Spleen (tissue), 11 donors: ENCODE measurements around the gene RORB. TPM values are rescaled to one million over a fixed set of nuclear protein-coding genes. Genes with fewer than 3 reads are reported as not detected.
A peak's percentile ranks its signal among the peaks of the same experiment; 100 is the strongest.

ENCODE experiments used
- DNase-seq: peaks from one replicate; pipeline ENCODE4 v3.0.0-alpha.2; 2020
- H3K27ac ChIP-seq, 8 donors: fragments of 200-600 bp; sonication (generic) in 7 of 8; 1 replicate in 4 of 8; 2 replicates in 4 of 8; pipeline versions ENCODE4 v1.5.0 to v1.8.0; 2016 to 2021; ENCODE audit warnings: inconsistent platforms in 4 of 8, mild to moderate bottlenecking in 4 of 8, moderate library complexity in 1 of 8
- H3K27me3 ChIP-seq, 7 donors: fragments of 200-600 bp; sonication (generic) in 6 of 7; replicated peaks in 1 of 7; 1 replicate in 4 of 7; 2 replicates in 3 of 7; pipeline versions ENCODE4 v1.5.0 to v1.8.0; 2016 to 2021; ENCODE audit warnings: inconsistent platforms in 3 of 7, mild to moderate bottlenecking in 1 of 7
- H3K36me3 ChIP-seq, 6 donors: fragments of 200-600 bp; sonication (generic) in 5 of 6; 1 replicate in 4 of 6; 2 replicates in 2 of 6; pipeline versions ENCODE4 v1.5.0 to v1.8.0; 2016 to 2021; ENCODE audit warnings: inconsistent platforms in 2 of 6
- H3K4me1 ChIP-seq, 6 donors: fragments of 200-600 bp; sonication (generic) in 5 of 6; 1 replicate in 3 of 6; 2 replicates in 3 of 6; pipeline versions ENCODE4 v1.5.0 to v1.8.0; 2016 to 2021; ENCODE audit warnings: inconsistent platforms in 3 of 6
- H3K4me3 ChIP-seq, 8 donors: fragments of 200-600 bp; sonication (generic) in 7 of 8; 1 replicate in 4 of 8; 2 replicates in 4 of 8; pipeline versions ENCODE4 v1.5.0 to v1.8.0; 2016 to 2021; ENCODE audit warnings: inconsistent platforms in 4 of 8, mild to moderate bottlenecking in 4 of 8, moderate library complexity in 2 of 8
- H3K9me3 ChIP-seq, 8 donors: fragments of 200-600 bp; sonication (generic) in 7 of 8; 1 replicate in 4 of 8; 2 replicates in 4 of 8; pipeline versions ENCODE4 v1.5.0 to v1.8.0; 2016 to 2021; ENCODE audit warnings: inconsistent platforms in 4 of 8
- CTCF ChIP-seq, 11 experiments: fragments of 200-600 bp in 7 of 11; fragments of 450-650 bp in 4 of 11; sonication (generic) in 4 of 11; IDR thresholded peaks in 8 of 11; conservative IDR thresholded peaks in 3 of 11; 1 replicate in 7 of 11; 2 replicates in 4 of 11; pipeline versions ENCODE4 v1.4.0 to v1.8.0; 2016 to 2021; ENCODE audit warnings: antibody characterized with exemption in 11 of 11, inconsistent platforms in 4 of 11, mild to moderate bottlenecking in 1 of 11
- POLR2A ChIP-seq, 3 donors: fragments of 450-650 bp; IDR thresholded peaks; one replicate each; pipeline ENCODE4 v1.5.1; 2017; ENCODE audit warnings: antibody characterized with exemption in 3 of 3, mild to moderate bottlenecking in 1 of 3
- POLR2AphosphoS5 ChIP-seq, 3 donors: sonication (generic); formaldehyde crosslinking; IDR thresholded peaks; one replicate each; pipeline ENCODE4 v1.5.1; 2017; ENCODE audit warnings: antibody characterized with exemption in 3 of 3
- WGBS, 5 donors: extraction: QIAGEN DNeasy Blood & Tissue Kit in 3 of 5; methylation state at CpG; one replicate each; pipeline versions ENCODE4 v1.1.5 to v1.1.7; 2013 to 2018; 5-methylcytosine and 5-hydroxymethylcytosine counted together
- intact Hi-C: fragments of 100-400 bp; cut with DNase I; formaldehyde crosslinking; loops from one replicate; pipeline ENCODE4 v1.15.0; 2023; ENCODE audit warnings: low total_unique reads
- polyA plus RNA-seq, 3 donors: library from polyadenylated mRNA; stranded (reverse); fragments of 200-250 nt; gene quantifications; one replicate each; pipeline ENCODE4 v1.2.1, GENCODE V29; 2013
- total RNA-seq, 7 donors: library from RNA; depleted of rRNA in 3 of 7; stranded (reverse); fragments of >200 nt in 3 of 7; fragmentation: NEBNext Ultra II Directional in 4 of 7; extraction: Animal tissue kit (Norgen Biotek cat#: 25700) in 4 of 7; gene quantifications; one replicate each; pipeline versions ENCODE4 v1.1.0 to v1.2.1, GENCODE V29; 2016 to 2021
- donor health status: healthy with polysubstance abuse.
- donor health status: DM: no; HTN: no; CAD: no; lungs with moderate emphysema.
- donor health status: DM: no; HTN: no; CAD: no.
- donor health status: Bipolar disorder and iron deficiency.
- donor health status: healthy.
- donor health status: DM: no; HTN: no; CAD: no.
- donor health status: DM: yes; HTN: yes; CAD: no.

The RORB gene
- total and polyA plus RNA-seq, 10 donors = 0.02 to 0.18 (median 0.09) TPM; not detected in 2

GRCh38 chr9:74642376-74642775 is 145.2 kb downstream of the RORB start:
- Histone ChIP-seq H3K36me3 (no peaks in the 10 kb centered on the region), H3K27ac (no peak overlapping the region), H3K9me3 (no peaks in the 10 kb centered on the region), H3K27me3 (no peaks in the 10 kb centered on the region), H3K4me1 (no peaks in the 10 kb centered on the region), H3K4me3 (no peak overlapping the region)
- TF ChIP-seq POLR2A (IDR thresholded peaks at IDR 0.05) (no peak), POLR2AphosphoS5 (IDR thresholded peaks at IDR 0.05) (no peak), CTCF (IDR thresholded peaks at IDR 0.05 in 8 of 11, conservative IDR thresholded peaks at IDR 0.05 in 3 of 11) (no peak)
- 88 to 95% (median 92%) methylated on average over 12 of the region's 12 CpGs for WGBS, 5 donors
- DNase-seq = no peak
- intact Hi-C loops = no loop called here

- WGBS, 5 donors = 87 to 91% (median 90%) methylated on average over 5 of the region's 5 CpGs
- H3K27me3 ChIP-seq = no peaks in the 10 kb centered on the region
- H3K36me3 ChIP-seq = no peaks in the 10 kb centered on the region
- H3K4me1 ChIP-seq = no peaks in the 10 kb centered on the region
- no peak overlapping the region for H3K27ac ChIP-seq
- no peak for TF ChIP-seq POLR2AphosphoS5 (IDR thresholded peaks at IDR 0.05)
- no peak for TF ChIP-seq CTCF (IDR thresholded peaks at IDR 0.05 in 8 of 11, conservative IDR thresholded peaks at IDR 0.05 in 3 of 11)
- TF ChIP-seq POLR2A (IDR thresholded peaks at IDR 0.05) = no peak
- intact Hi-C loops = no loop called here
- H3K9me3 ChIP-seq = no peaks in the 10 kb centered on the region
- no peak for DNase-seq
- no peak overlapping the region for H3K4me3 ChIP-seq
Observed at GRCh38 chr9:74643303-74643923, 146.3 kb downstream of the RORB start.

- no peak overlapping the region for H3K4me3 ChIP-seq
- H3K4me1 ChIP-seq = no peaks in the 10 kb centered on the region
- no peaks in the 10 kb centered on the region for H3K27me3 ChIP-seq
- 71 to 84% (median 80%) methylated on average over 4 of the region's 4 CpGs for WGBS, 5 donors
- H3K27ac ChIP-seq = no peak overlapping the region
- intact Hi-C loops = no loop called here
- no peaks in the 10 kb centered on the region for H3K36me3 ChIP-seq
- DNase-seq = no peak
- TF ChIP-seq CTCF (IDR thresholded peaks at IDR 0.05 in 8 of 11, conservative IDR thresholded peaks at IDR 0.05 in 3 of 11) (no peak), POLR2A (IDR thresholded peaks at IDR 0.05) (no peak), POLR2AphosphoS5 (IDR thresholded peaks at IDR 0.05) (no peak)
- no peaks in the 10 kb centered on the region for H3K9me3 ChIP-seq
Observed at GRCh38 chr9:74644023-74644422, 146.9 kb downstream of the RORB start.

- 63 to 72% (median 67%) methylated on average over 3 of the region's 3 CpGs for WGBS, 5 donors
- no peak for DNase-seq
- H3K4me3 ChIP-seq = no peak overlapping the region
- no peaks in the 10 kb centered on the region for H3K36me3 ChIP-seq
- no peak overlapping the region for H3K27ac ChIP-seq
- TF ChIP-seq POLR2A (IDR thresholded peaks at IDR 0.05) = no peak
- peak in 7 of 11 experiments; percentile 22 to 55 (median 42) for TF ChIP-seq CTCF (IDR thresholded peaks at IDR 0.05 in 8 of 11, conservative IDR thresholded peaks at IDR 0.05 in 3 of 11)
- intact Hi-C loops = no loop called here
- H3K4me1 ChIP-seq = no peaks in the 10 kb centered on the region
- no peaks in the 10 kb centered on the region for H3K27me3 ChIP-seq
- no peaks in the 10 kb centered on the region for H3K9me3 ChIP-seq
Observed at GRCh38 chr9:74645007-74645639, 148.0 kb downstream of the RORB start.
